M059J (cell line): ENCODE results near the gene ZNF622. TPM values are rescaled to one million over a fixed set of nuclear protein-coding genes. Genes with fewer than 3 reads are reported as not detected.
A peak's percentile ranks its signal among the peaks of the same experiment; 100 is the strongest.
"Not testable (repeated sequence)": the region's sequence is repeated elsewhere in the genome, so short reads cannot be mapped to it uniquely, and the experiment has no call there.

ENCODE experiments used
- DNase-seq: peaks from one replicate; pipeline ENCODE4 v3.0.0-alpha.2; 2012; ENCODE audit warnings: low read depth
- total RNA-seq: library from RNA; depleted of rRNA; stranded (reverse); fragments of >200 nt; shearing (Covaris generic); gene quantifications from 2 replicates; pipeline ENCODE4 v1.2.3, GENCODE V29; 2014

Gene ZNF622
- total RNA-seq, 1 experiment from 2014 or later: 49.3 TPM

- DNase-seq: no peak
Observed at GRCh38 chr5:16480821-16481538, 15.4 kb upstream of the ZNF622 start.

- DNase-seq: no peak
Observed at GRCh38 chr5:16480144-16480543, 14.5 kb upstream of the ZNF622 start.

GRCh38 chr5:16477541-16477940 is 11.9 kb upstream of the ZNF622 start:
- no peak for DNase-seq

- DNase-seq: not testable (repeated sequence)
Observed at GRCh38 chr5:16476417-16476816, 10.8 kb upstream of the ZNF622 start.

- DNase-seq: no peak
Observed at GRCh38 chr5:16471387-16471786, 5.8 kb upstream of the ZNF622 start.

GRCh38 chr5:16467363-16468219 is 2.0 kb upstream of the ZNF622 start:
- peak; percentile 81 for DNase-seq

GRCh38 chr5:16464664-16465543 is 696 bp downstream of the ZNF622 start:
- DNase-seq: peak; percentile 40

GRCh38 chr5:16464231-16464630 is 1.4 kb downstream of the ZNF622 start:
- no peak for DNase-seq

GRCh38 chr5:16461782-16462181 is 3.8 kb downstream of the ZNF622 start:
- DNase-seq: peak; percentile 92

- peak; percentile 30 for DNase-seq
Observed at GRCh38 chr5:16461026-16461425, 4.6 kb downstream of the ZNF622 start.

GRCh38 chr5:16459451-16459850 is 6.1 kb downstream of the ZNF622 start:
- no peak for DNase-seq

- DNase-seq: no peak
Observed at GRCh38 chr5:16457853-16458252, 7.7 kb downstream of the ZNF622 start.

- no peak for DNase-seq
Observed at GRCh38 chr5:16457451-16457850, 8.1 kb downstream of the ZNF622 start.

GRCh38 chr5:16456103-16456832 is 9.3 kb downstream of the ZNF622 start:
- DNase-seq: peak; percentile 69

GRCh38 chr5:16455668-16456067 is 9.9 kb downstream of the ZNF622 start:
- DNase-seq: no peak

- DNase-seq: no peak
Observed at GRCh38 chr5:16454686-16455085, 10.9 kb downstream of the ZNF622 start.

GRCh38 chr5:16453609-16454008 is 12.0 kb downstream of the ZNF622 start:
- DNase-seq: no peak

- no peak for DNase-seq
Observed at GRCh38 chr5:16450163-16450562, 15.4 kb downstream of the ZNF622 start.

GRCh38 chr5:16446993-16447392 is 18.6 kb downstream of the ZNF622 start:
- DNase-seq: no peak

- peak; percentile 22 for DNase-seq
Observed at GRCh38 chr5:16437977-16438376, 27.6 kb downstream of the ZNF622 start.

- DNase-seq: not testable (repeated sequence)
Observed at GRCh38 chr5:16436065-16436682, 29.4 kb downstream of the ZNF622 start.
